GM21390 (cell line): ENCODE data around the gene LIN54.
"Not testable (repeated sequence)": the region's sequence is repeated elsewhere in the genome, so short reads cannot be mapped to it uniquely, and the experiment has no call there.

Experiments used
- ATAC-seq: cut with Tn5 transposase; IDR thresholded peaks from one replicate; pipeline ENCODE4 v1.9.1; 2021; ENCODE audit not compliant: unreplicated experiment

Gene LIN54

GRCh38 chr4:82951196-82951595, 59.4 kb downstream of the LIN54 start:
- ATAC-seq: no peak

DNA sequence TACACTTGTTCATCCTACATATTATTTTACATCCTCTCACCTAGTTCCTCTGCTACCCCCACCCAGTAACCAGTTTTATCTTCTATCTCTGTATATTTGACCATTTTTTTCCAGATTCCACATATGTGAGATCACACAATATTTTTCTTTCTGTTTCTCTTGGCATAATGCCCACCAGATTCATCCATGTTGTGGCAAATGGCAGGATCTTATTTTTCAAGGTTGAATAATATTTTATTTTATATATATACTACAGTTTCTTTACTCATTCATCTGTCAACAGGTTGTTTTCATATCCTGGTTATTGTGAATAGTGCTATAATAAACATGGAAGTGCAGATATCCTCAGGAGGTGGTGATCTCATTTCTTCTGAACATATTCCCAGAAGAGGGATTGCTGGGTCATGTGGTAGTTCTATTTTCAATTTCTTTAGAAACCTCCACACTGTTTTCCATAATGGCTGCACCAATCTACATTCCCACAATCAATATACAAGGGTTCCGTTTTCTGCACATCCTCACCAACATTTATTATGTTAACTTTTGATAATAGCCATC, 61.9 kb downstream of the LIN54 start:
- ATAC-seq: no peak

DNA sequence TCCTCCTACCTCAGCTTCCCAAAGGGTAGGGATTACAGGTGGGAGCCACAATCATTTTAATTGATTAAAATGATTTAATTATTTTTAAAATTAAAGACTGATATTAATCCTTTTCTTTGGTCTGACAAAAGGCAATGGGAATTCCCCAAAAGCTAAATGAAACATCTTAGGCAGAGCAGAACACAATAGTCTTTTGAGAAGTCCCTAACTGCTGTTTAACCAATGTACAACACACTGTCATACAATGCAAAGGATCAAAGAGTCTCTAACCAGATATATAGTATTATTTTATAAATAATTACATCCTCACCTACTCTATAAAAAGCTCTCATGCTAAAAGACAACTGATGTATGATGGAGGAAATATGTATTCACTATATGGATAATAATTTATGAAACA, 63.1 kb downstream of the LIN54 start:
- no peak for ATAC-seq

- ATAC-seq: no peak
Measured at GRCh38 chr4:82939414-82939813, 71.2 kb downstream of the LIN54 start.

- no peak for ATAC-seq
Measured at GRCh38 chr4:82934441-82934840, 76.2 kb downstream of the LIN54 start.

- ATAC-seq: no peak
Measured at GRCh38 chr4:82930848-82931755, 79.5 kb downstream of the LIN54 start.

- ATAC-seq: no peak
Measured at GRCh38 chr4:82921795-82922194, 88.8 kb downstream of the LIN54 start.

DNA sequence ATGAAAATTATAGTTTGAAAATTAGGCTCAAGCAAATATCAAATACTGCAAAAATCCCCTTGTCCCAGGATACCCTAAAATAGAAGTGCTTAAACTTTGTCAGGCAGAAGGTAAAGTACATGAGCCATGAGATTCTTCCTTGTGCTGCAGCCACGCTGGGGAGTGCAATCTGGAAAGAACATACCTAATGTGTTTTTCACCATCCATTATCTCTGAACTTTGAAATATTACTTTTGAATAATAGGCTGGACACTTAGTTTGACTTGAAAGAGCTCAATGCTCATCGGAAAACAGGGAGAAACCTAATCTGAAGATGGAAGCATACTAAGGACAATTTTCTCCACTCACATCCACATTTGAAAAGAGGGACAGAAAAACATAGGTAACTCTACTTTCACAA, 91.2 kb downstream of the LIN54 start:
- no peak for ATAC-seq

DNA sequence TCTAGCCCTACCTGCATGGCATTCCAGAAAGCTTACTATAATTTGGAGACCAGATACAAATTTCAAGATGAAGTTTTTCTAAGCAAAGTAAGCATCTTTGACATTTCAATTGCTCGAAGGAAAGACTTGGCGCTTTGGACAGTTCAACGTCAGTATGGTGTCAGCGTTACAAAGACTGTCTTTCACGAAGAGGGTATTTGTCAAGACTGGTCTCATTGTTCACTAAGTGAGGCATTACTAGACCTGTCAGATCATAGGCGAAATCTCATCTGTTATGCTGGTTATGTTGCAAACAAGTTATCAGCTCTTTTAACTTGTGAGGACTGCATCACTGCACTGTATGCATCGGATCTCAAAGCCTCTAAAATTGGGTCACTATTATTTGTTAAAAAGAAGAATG, 92.5 kb downstream of the LIN54 start:
- no peak for ATAC-seq

DNA sequence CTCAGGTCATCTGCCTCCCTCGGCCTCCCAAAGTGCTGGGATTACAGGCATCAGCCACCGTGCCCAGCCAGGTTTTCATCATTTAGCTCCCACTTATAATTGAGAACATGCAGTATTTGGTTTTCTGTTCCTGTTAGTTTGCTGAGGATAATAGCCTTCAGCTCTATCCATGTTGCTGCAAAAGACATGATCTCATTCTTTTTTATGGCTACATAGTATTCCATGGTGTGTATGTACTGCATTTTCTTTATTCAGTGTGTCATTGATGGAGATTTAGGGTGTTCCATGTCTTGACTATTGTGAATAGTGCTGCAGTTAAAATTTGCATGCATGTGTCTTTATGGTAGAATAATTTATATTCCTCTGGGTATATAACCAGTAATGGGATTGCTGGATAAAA, 96.7 kb downstream of the LIN54 start:
- ATAC-seq: not testable (repeated sequence)

- no peak for ATAC-seq
Measured at GRCh38 chr4:82913305-82913704, 97.3 kb downstream of the LIN54 start.

DNA sequence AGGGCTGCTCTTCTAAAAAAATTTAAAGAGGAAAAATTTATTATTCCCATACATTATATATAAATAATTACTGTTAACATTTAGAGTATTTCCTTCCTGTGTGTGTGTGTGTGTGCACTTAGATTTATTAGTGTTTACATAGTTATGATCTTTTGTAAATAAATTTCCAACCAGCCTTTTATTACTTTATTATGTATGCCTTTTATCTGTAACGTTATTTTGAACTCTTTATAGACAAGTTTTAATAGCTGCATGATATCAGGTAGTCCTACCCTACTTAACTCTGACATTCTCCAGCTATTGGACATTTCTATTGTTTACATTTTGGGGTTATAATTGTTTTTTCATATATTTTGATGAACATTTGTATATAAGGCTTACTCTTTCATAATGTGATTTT, 101.3 kb downstream of the LIN54 start:
- no peak for ATAC-seq

GRCh38 chr4:82906469-82906868, 104.2 kb downstream of the LIN54 start:
- peak; percentile 45 for ATAC-seq

DNA sequence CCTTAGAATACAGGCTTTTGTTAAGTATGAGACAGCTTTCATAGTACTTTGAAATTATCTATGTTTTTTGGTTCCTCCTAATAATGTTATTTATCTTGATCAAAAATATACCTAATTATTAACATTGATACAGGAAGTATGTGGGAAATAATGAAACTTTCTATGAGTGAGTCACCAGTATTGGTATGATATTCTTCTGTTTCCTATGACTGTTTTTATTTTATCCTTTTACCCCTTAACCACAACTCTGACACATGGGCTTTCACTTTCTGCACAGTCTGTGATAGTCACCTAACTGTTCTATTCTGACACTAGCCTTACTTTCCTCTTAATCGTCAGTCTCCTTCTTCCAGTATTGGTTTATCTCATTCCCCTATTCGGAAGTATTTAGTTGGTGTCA, 105.4 kb downstream of the LIN54 start:
- ATAC-seq: peak; percentile 48

- ATAC-seq: no peak
Measured at GRCh38 chr4:82903737-82904136, 106.9 kb downstream of the LIN54 start.

GRCh38 chr4:82901183-82901718, 109.4 kb downstream of the LIN54 start:
- no peak for ATAC-seq

- ATAC-seq: peak; percentile 90
Measured at GRCh38 chr4:82900411-82901182, 110.0 kb downstream of the LIN54 start, which contains the start of gene THAP9. Gene THAP9, plus strand, starts transcription at chr4:82900735. Its CDS starts 68 bp downstream, at chr4:82900803.

DNA sequence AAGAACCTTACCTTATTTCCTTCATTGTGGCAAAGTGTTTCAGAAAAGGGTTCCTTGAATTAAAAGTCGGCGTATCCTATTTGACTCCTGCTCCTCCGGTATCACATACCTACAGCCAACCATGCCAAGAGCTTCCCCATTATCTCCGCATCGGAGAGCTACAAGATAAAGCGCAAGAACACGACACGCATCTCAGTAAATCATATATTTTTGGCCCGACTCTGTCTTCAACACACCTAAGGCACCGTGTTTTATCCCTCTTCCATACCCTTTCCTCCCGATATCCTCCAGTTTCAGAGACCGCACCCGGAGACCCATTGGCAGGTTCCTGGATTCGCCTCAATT, 110.6 kb downstream of the LIN54 start:
- ATAC-seq: peak; percentile 11

- no peak for ATAC-seq
Measured at GRCh38 chr4:82899374-82900065, 111.1 kb downstream of the LIN54 start.

DNA sequence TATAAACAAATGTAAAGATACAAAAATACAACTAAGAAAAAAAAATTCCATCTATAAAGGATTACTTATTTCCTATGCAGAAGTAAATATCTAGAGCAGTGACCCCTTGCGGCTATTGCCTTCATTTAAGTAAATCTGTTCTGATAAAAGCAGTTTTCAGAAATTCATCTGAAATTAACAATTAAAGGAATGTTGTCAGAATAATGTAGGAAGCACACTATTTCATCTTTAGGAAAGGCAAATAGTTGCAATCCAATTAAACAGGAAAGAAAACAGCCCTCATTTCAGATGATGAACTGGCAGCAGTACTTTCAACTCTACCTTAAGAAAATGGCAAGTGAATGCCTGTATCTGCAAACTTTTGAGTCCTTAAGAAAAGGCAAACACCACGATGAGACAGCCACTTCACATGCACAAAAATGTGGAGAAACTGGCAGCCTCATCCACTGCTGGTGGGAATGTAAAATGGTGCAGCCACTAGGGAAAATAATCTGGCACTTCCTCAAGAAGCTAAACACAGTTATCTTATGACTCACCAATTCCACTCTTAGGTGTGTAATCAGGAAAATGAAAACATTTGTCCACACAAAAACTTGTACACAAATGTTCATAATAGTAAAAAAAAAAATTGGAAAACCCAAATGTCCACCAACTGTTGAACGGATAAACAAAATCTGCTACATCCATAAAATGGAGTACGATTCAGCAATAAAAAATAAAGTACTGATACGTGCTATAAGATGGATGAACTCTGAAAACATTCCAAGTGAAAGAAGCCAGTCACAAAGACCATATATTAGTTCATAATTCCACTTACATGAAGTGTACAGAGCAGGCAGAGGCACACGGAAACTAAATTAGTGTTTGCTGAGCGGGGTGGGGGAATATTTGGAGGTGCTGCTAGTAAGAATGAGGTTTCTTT, 112.0 kb downstream of the LIN54 start:
- ATAC-seq: no peak
